Activated CD4-positive, alpha-beta T cell treated with anti-CD3 and anti-CD28 coated beads, Interleukin-2, amount 50 U/mL, for 48 hours (primary cell): ENCODE results near the gene ASPG.

Experiments used
- DNase-seq, 2 experiments: peaks; one replicate each; pipeline ENCODE4 v3.0.0-alpha.2; 2020

The ASPG gene

GRCh38 chr14:104085032-104085888 is at the start of gene ASPG:
ASPG (plus strand) TSS chr14:104085700; CDS start chr14:104085771, 71 bp downstream.
- no peak for DNase-seq

GRCh38 chr14:104036212-104036611 is 49.3 kb upstream of the ASPG start:
- DNase-seq = no peak

GRCh38 chr14:104037074-104037473 is 48.4 kb upstream of the ASPG start:
- DNase-seq = no peak

GRCh38 chr14:104037903-104038302 is 47.6 kb upstream of the ASPG start:
- no peak for DNase-seq

GRCh38 chr14:104039214-104039613 is 46.3 kb upstream of the ASPG start:
- DNase-seq = no peak

- DNase-seq = no peak
These were observed 45.0 kb upstream of the ASPG start for GRCh38 chr14:104040539-104040938.

GRCh38 chr14:104041430-104042104 is 43.9 kb upstream of the ASPG start:
- DNase-seq = no peak

GRCh38 chr14:104044016-104044415 is 41.5 kb upstream of the ASPG start:
- no peak for DNase-seq

- no peak for DNase-seq
These were observed 37.7 kb upstream of the ASPG start for GRCh38 chr14:104047761-104048160.

GRCh38 chr14:104048758-104049507 is 36.6 kb upstream of the ASPG start:
- no peak for DNase-seq

GRCh38 chr14:104049576-104050240 is 35.8 kb upstream of the ASPG start:
- DNase-seq = no peak

- no peak for DNase-seq
These were observed 34.2 kb upstream of the ASPG start for GRCh38 chr14:104051092-104051813.

GRCh38 chr14:104054222-104054905 is 31.1 kb upstream of the ASPG start:
- no peak for DNase-seq

GRCh38 chr14:104062281-104062680 is 23.2 kb upstream of the ASPG start:
- no peak for DNase-seq

GRCh38 chr14:104064003-104064402 is 21.5 kb upstream of the ASPG start:
- DNase-seq = no peak

GRCh38 chr14:104066279-104066678 is 19.2 kb upstream of the ASPG start:
- no peak for DNase-seq

- no peak for DNase-seq
These were observed 18.7 kb upstream of the ASPG start for GRCh38 chr14:104066719-104067295.

- no peak for DNase-seq
These were observed 16.0 kb upstream of the ASPG start for GRCh38 chr14:104069541-104069940.

- no peak for DNase-seq
These were observed 12.9 kb upstream of the ASPG start for GRCh38 chr14:104072586-104072985.

GRCh38 chr14:104073764-104074163 is 11.7 kb upstream of the ASPG start:
- DNase-seq = no peak

- no peak for DNase-seq
These were observed 9.9 kb upstream of the ASPG start for GRCh38 chr14:104075530-104076151.
